SK-N-SH treated with all-trans-retinoic acid at 6 μM for 48 hours (cell line): ENCODE results near the gene STAC3.

Experiments
- ATAC-seq: fragments of 200-7000 bp; cut with Tn5 transposase; 3 replicates; pipeline ENCODE4 v1.9.1; 2020; ENCODE audit warnings: mild to moderate bottlenecking, moderate library complexity
- ARNTL ChIP-seq: fragments of 450-650 bp; formaldehyde crosslinking; IDR thresholded peaks from 2 replicates; pipeline ENCODE4 v1.5.0; 2020; ENCODE audit warnings: low read depth, mild to moderate bottlenecking, moderate library complexity, borderline replicate concordance
- BACH2 ChIP-seq: fragments of 250-450 bp; sonication (Bioruptor Pico); IDR thresholded peaks from 2 replicates; pipeline ENCODE4 v1.9.0; 2021; ENCODE audit warnings: mild to moderate bottlenecking, borderline replicate concordance
- CSRNP3 ChIP-seq: fragments of 250-450 bp; sonication (Bioruptor Pico); IDR thresholded peaks from 2 replicates; pipeline ENCODE4 v1.5.1; 2021; ENCODE audit warnings: mild to moderate bottlenecking, moderate library complexity
- GLIS3 ChIP-seq: fragments of 250-450 bp; sonication (Bioruptor Pico); IDR thresholded peaks from 2 replicates; pipeline ENCODE4 v1.5.0; 2020; ENCODE audit warnings: mild to moderate bottlenecking, moderate library complexity
- ISL1 ChIP-seq: fragments of 250-450 bp; sonication (Bioruptor Pico); IDR thresholded peaks from 2 replicates; pipeline ENCODE4 v2.1.2; 2022; ENCODE audit warnings: mild to moderate bottlenecking, moderate library complexity
- POU6F1 ChIP-seq: fragments of 250-450 bp; sonication (Bioruptor Pico); IDR thresholded peaks from 2 replicates; pipeline ENCODE4 v1.8.0; 2021; ENCODE audit warnings: low read depth, mild to moderate bottlenecking, moderate library complexity, borderline replicate concordance
- PPARA ChIP-seq: fragments of 250-450 bp; sonication (Bioruptor Pico); IDR thresholded peaks from 2 replicates; pipeline ENCODE4 v1.5.0; 2020; ENCODE audit warnings: mild to moderate bottlenecking, borderline replicate concordance
- SNAI2 ChIP-seq: fragments of 250-450 bp; sonication (Bioruptor Pico); IDR thresholded peaks from 2 replicates; pipeline ENCODE4 v1.5.0; 2020; ENCODE audit warnings: mild to moderate bottlenecking, moderate library complexity
- TCF4 ChIP-seq: fragments of 250-450 bp; sonication (Bioruptor Pico); IDR thresholded peaks from 2 replicates; pipeline ENCODE4 v1.8.0; 2021; ENCODE audit warnings: mild to moderate bottlenecking, moderate library complexity, borderline replicate concordance
- TOX ChIP-seq: fragments of 250-450 bp; sonication (Bioruptor Pico); IDR thresholded peaks from 2 replicates; pipeline ENCODE4 v1.8.0; 2021; ENCODE audit warnings: mild to moderate bottlenecking, moderate library complexity, borderline replicate concordance
- ZFP3 ChIP-seq: fragments of 250-450 bp; sonication (Bioruptor Pico); IDR thresholded peaks from 2 replicates; pipeline ENCODE4 v1.5.0; 2020; ENCODE audit warnings: mild to moderate bottlenecking, moderate library complexity
- ZFP30 ChIP-seq: fragments of 450-650 bp; formaldehyde crosslinking; IDR thresholded peaks from 2 replicates; pipeline ENCODE4 v1.5.0; 2022; ENCODE audit warnings: mild to moderate bottlenecking, moderate library complexity
- ZNF565 ChIP-seq: fragments of 450-650 bp; formaldehyde crosslinking; conservative IDR thresholded peaks from 2 replicates; pipeline ENCODE4 v1.5.0; 2020; ENCODE audit warnings: low read depth, mild to moderate bottlenecking, moderate library complexity
- ZNF70 ChIP-seq: fragments of 450-650 bp; formaldehyde crosslinking; IDR thresholded peaks from 2 replicates; pipeline ENCODE4 v1.5.0; 2020; ENCODE audit warnings: mild to moderate bottlenecking, moderate library complexity
- ZNF8 ChIP-seq: fragments of 450-650 bp; formaldehyde crosslinking; IDR thresholded peaks from 2 replicates; pipeline ENCODE4 v1.5.0; 2020; ENCODE audit warnings: mild to moderate bottlenecking, moderate library complexity
- TF ChIP-seq, protein P1 (sequence below): fragments of 250-450 bp; sonication (Bioruptor Pico); IDR thresholded peaks from 2 replicates; pipeline ENCODE4 v1.8.0; 2020; ENCODE audit warnings: mild to moderate bottlenecking, moderate library complexity, borderline replicate concordance
- TF ChIP-seq, protein P2 (sequence below): fragments of 250-450 bp; sonication (Bioruptor Pico); IDR thresholded peaks from 2 replicates; pipeline ENCODE4 v1.5.1; 2020; ENCODE audit warnings: low read depth, mild to moderate bottlenecking, moderate library complexity
- TF ChIP-seq, protein P3 (sequence below): fragments of 250-450 bp; sonication (Bioruptor Pico); IDR thresholded peaks from 2 replicates; pipeline ENCODE4 v1.5.0; 2020; ENCODE audit warnings: mild to moderate bottlenecking, moderate library complexity

Gene STAC3

GRCh38 chr12:57207731-57208630 is 43.0 kb downstream of the STAC3 start:
- ATAC-seq = no peak
- no peak for TF ChIP-seq ZFP30 (CRISPR knock-in tag)
- TF ChIP-seq SNAI2 (CRISPR knock-in tag) = no peak
- TF ChIP-seq, protein P1, sequence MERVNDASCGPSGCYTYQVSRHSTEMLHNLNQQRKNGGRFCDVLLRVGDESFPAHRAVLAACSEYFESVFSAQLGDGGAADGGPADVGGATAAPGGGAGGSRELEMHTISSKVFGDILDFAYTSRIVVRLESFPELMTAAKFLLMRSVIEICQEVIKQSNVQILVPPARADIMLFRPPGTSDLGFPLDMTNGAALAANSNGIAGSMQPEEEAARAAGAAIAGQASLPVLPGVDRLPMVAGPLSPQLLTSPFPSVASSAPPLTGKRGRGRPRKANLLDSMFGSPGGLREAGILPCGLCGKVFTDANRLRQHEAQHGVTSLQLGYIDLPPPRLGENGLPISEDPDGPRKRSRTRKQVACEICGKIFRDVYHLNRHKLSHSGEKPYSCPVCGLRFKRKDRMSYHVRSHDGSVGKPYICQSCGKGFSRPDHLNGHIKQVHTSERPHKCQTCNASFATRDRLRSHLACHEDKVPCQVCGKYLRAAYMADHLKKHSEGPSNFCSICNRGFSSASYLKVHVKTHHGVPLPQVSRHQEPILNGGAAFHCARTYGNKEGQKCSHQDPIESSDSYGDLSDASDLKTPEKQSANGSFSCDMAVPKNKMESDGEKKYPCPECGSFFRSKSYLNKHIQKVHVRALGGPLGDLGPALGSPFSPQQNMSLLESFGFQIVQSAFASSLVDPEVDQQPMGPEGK (CRISPR knock-in tag) = no peak
- TF ChIP-seq ZNF8 (CRISPR knock-in tag) = no peak
- no peak for TF ChIP-seq ISL1
- no peak for TF ChIP-seq ZFP3 (CRISPR knock-in tag)
- no peak for TF ChIP-seq PPARA (CRISPR knock-in tag)
- no peak for TF ChIP-seq CSRNP3 (CRISPR knock-in tag)
- TF ChIP-seq, protein P2, sequence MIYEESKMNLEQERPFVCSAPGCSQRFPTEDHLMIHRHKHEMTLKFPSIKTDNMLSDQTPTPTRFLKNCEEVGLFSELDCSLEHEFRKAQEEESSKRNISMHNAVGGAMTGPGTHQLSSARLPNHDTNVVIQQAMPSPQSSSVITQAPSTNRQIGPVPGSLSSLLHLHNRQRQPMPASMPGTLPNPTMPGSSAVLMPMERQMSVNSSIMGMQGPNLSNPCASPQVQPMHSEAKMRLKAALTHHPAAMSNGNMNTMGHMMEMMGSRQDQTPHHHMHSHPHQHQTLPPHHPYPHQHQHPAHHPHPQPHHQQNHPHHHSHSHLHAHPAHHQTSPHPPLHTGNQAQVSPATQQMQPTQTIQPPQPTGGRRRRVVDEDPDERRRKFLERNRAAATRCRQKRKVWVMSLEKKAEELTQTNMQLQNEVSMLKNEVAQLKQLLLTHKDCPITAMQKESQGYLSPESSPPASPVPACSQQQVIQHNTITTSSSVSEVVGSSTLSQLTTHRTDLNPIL = no peak
- TF ChIP-seq BACH2 (CRISPR knock-in tag) = no peak
- no peak for TF ChIP-seq GLIS3 (CRISPR knock-in tag)
- no peak for TF ChIP-seq TOX
- TF ChIP-seq, protein P3, sequence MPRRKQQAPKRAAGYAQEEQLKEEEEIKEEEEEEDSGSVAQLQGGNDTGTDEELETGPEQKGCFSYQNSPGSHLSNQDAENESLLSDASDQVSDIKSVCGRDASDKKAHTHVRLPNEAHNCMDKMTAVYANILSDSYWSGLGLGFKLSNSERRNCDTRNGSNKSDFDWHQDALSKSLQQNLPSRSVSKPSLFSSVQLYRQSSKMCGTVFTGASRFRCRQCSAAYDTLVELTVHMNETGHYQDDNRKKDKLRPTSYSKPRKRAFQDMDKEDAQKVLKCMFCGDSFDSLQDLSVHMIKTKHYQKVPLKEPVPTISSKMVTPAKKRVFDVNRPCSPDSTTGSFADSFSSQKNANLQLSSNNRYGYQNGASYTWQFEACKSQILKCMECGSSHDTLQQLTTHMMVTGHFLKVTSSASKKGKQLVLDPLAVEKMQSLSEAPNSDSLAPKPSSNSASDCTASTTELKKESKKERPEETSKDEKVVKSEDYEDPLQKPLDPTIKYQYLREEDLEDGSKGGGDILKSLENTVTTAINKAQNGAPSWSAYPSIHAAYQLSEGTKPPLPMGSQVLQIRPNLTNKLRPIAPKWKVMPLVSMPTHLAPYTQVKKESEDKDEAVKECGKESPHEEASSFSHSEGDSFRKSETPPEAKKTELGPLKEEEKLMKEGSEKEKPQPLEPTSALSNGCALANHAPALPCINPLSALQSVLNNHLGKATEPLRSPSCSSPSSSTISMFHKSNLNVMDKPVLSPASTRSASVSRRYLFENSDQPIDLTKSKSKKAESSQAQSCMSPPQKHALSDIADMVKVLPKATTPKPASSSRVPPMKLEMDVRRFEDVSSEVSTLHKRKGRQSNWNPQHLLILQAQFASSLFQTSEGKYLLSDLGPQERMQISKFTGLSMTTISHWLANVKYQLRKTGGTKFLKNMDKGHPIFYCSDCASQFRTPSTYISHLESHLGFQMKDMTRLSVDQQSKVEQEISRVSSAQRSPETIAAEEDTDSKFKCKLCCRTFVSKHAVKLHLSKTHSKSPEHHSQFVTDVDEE = no peak
- TF ChIP-seq POU6F1 (CRISPR knock-in tag) = no peak
- TF ChIP-seq ZNF565 (CRISPR knock-in tag) = no peak
- TF ChIP-seq, all 23 proteins: peak for 0

DNA sequence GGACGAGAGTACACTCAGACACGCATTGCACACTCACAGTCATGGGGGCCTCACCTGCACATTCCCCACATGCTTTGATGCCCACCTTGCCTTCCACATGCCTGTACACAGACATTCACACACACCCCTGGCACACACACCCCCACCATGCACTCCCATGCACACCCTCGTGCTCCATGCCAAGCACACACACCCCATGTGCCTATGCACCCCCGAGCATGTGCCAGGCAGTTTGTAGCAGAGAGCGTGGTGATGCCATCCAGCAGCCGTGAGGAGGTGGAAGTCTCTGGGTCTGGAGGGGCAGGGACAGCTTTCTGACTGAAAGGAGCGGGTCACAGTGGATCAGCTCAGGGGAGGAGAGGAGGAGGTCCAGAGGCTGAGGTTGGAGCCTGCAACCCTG is 45.1 kb downstream of the STAC3 start:
- TF ChIP-seq ZFP30 (CRISPR knock-in tag) (no peak), SNAI2 (CRISPR knock-in tag) (no peak), ARNTL (CRISPR knock-in tag) (no peak), ZNF8 (CRISPR knock-in tag) (no peak), CSRNP3 (CRISPR knock-in tag) (no peak), ZNF70 (CRISPR knock-in tag) (no peak), TCF4 (CRISPR knock-in tag) (no peak)
- TF ChIP-seq, all 23 proteins: peak for 0
- no peak for ATAC-seq
